CD4-positive, alpha-beta T cell (primary cell): ENCODE measurements around the gene RFWD3. TPM values are rescaled to one million over a fixed set of nuclear protein-coding genes. Genes with fewer than 3 reads are reported as not detected.

Source experiments
- ATAC-seq: fragments of 200-7000 bp; cut with Tn5 transposase; one replicate; pipeline ENCODE4 v1.10.0; 2022; ENCODE audit warnings: mild to moderate bottlenecking; ENCODE audit not compliant: poor library complexity
- CTCF ChIA-PET: fragments of 350-600 bp; sonication (Branson Sonifier 250); formaldehyde crosslinking; loops from one replicate; lab custom pipeline; 2021; ENCODE audit warnings: antibody characterized with exemption, inconsistent platforms; lab: Charles Lee
- POLR2A ChIA-PET: fragments of 350-600 bp; sonication (Branson Sonifier 250); formaldehyde crosslinking; loops from one replicate; lab custom pipeline; 2021; ENCODE audit warnings: antibody characterized with exemption, inconsistent platforms; lab: Charles Lee
- DNase-seq, 14 experiments: peaks; one replicate each; pipeline ENCODE4 v3.0.0-alpha.2; 2013 to 2020; ENCODE audit warnings: mixed read lengths in 2 of 14
- H3K27ac ChIP-seq, 2 donors: one replicate each; pipeline versions ENCODE4 v1.5.1 to v1.7.0; 2013; ENCODE audit warnings: low read length in 2 of 2, low read depth in 1 of 2, mild to moderate bottlenecking in 1 of 2
- H3K27me3 ChIP-seq, 2 experiments: 1 replicate in 1 of 2; 2 replicates in 1 of 2; pipeline versions ENCODE4 v1.6.1 to v1.7.0; 2013; ENCODE audit warnings: low read length in 2 of 2, control low read depth in 1 of 2, mild to moderate bottlenecking in 1 of 2, moderate library complexity in 1 of 2; ENCODE audit not compliant: insufficient read depth in 2 of 2, control insufficient read depth in 1 of 2
- H3K36me3 ChIP-seq: one replicate; pipeline ENCODE4 v1.6.1; 2013; ENCODE audit warnings: low read length, control low read depth; ENCODE audit not compliant: insufficient read depth
- H3K4me1 ChIP-seq: one replicate; pipeline ENCODE4 v1.6.1; 2013; ENCODE audit warnings: low read length, control low read depth; ENCODE audit not compliant: insufficient read depth
- H3K4me3 ChIP-seq: one replicate; pipeline ENCODE4 v1.5.1; 2013; ENCODE audit warnings: mild to moderate bottlenecking, low read length, moderate library complexity
- H3K9me3 ChIP-seq, 2 experiments: 1 replicate in 1 of 2; 2 replicates in 1 of 2; pipeline versions ENCODE4 v1.6.1 to v1.7.0; 2013; ENCODE audit warnings: low read length in 2 of 2, mild to moderate bottlenecking in 2 of 2, control low read depth in 1 of 2, moderate library complexity in 1 of 2; ENCODE audit not compliant: control insufficient read depth in 1 of 2, insufficient read depth in 1 of 2
- H3K27ac Mint-ChIP-seq: one replicate; pipeline ENCODE4 v1.8.0; 2020; ENCODE audit warnings: mixed read lengths
- H3K27me3 Mint-ChIP-seq: one replicate; pipeline ENCODE4 v1.8.0; 2021; ENCODE audit warnings: mixed read lengths
- H3K36me3 Mint-ChIP-seq: one replicate; pipeline ENCODE4 v1.8.0; 2021; ENCODE audit warnings: low read depth, mixed read lengths
- H3K4me1 Mint-ChIP-seq: one replicate; pipeline ENCODE4 v1.8.0; 2021; ENCODE audit warnings: low read depth, mixed read lengths
- H3K4me3 Mint-ChIP-seq: one replicate; pipeline ENCODE4 v1.8.0; 2020; ENCODE audit warnings: mild to moderate bottlenecking, mixed read lengths
- H3K9me3 Mint-ChIP-seq: one replicate; pipeline ENCODE4 v1.8.0; 2020; ENCODE audit warnings: mixed read lengths
- CTCF ChIP-seq: fragments of 200-600 bp; IDR thresholded peaks from one replicate; pipeline ENCODE4 v1.8.0; 2022; ENCODE audit warnings: antibody characterized with exemption, mild to moderate bottlenecking
- intact Hi-C, 2 experiments: fragments of 100-400 bp; cut with DNase I in 1 of 2; cut with micrococcal nuclease in 1 of 2; formaldehyde crosslinking; loops; one replicate each; pipeline versions ENCODE4 v1.15.1 to v1.9.0; 2023 to 2025; cut with DNase I, micrococcal nuclease
- total RNA-seq, 174 experiments: library from RNA in 2 of 174; stranded (reverse) in 2 of 174; gene quantifications; one replicate each; pipeline ENCODE4 v1.2.3 and lab custom pipeline; 2021 to 2026

Gene RFWD3
- total RNA-seq, 2 experiments from 2014 or later = 44.9 to 47.0 TPM

GRCh38 chr16:74633686-74634085, 33.0 kb downstream of the RFWD3 start:
- POLR2A ChIA-PET = no interaction called here

GRCh38 chr16:74627506-74628220, 39.0 kb downstream of the RFWD3 start:
- CTCF ChIA-PET = no interaction called here
- intact Hi-C loops = no loop called here
- H3K27me3 Mint-ChIP-seq = no peaks in the 10 kb centered on the region

More at GRCh38 chr16:74633686-74634085, 33.0 kb downstream of the RFWD3 start:
- no peaks in the 10 kb centered on the region for H3K9me3 Mint-ChIP-seq
- DNase-seq (no peak), ATAC-seq (no peak)
- H3K27ac Mint-ChIP-seq = no peak overlapping the region
- no peak overlapping the region for H3K4me3 Mint-ChIP-seq
- Histone ChIP-seq H3K27me3 (no peaks in the 10 kb centered on the region), H3K36me3 (peaks cover 85% of the 10 kb centered on the region), H3K9me3 (no peaks in the 10 kb centered on the region), H3K27ac (no peak overlapping the region), H3K4me1 (no peaks in the 10 kb centered on the region), H3K4me3 (no peak overlapping the region)
- no peak for TF ChIP-seq CTCF
- no peaks in the 10 kb centered on the region for H3K4me1 Mint-ChIP-seq
- CTCF ChIA-PET = no interaction called here
- peaks cover 80% of the 10 kb centered on the region for H3K36me3 Mint-ChIP-seq
- no peaks in the 10 kb centered on the region for H3K27me3 Mint-ChIP-seq
- intact Hi-C loops = no loop called here

GRCh38 chr16:74626741-74627416, 39.8 kb downstream of the RFWD3 start:
- no peaks in the 10 kb centered on the region for H3K27me3 ChIP-seq
- no peak overlapping the region for H3K27ac ChIP-seq
- POLR2A ChIA-PET = no interaction called here
- DNase-seq (no peak), ATAC-seq (no peak)
- H3K9me3 ChIP-seq = no peaks in the 10 kb centered on the region
- CTCF ChIA-PET = no interaction called here
- H3K36me3 ChIP-seq = peaks cover 95% of the 10 kb centered on the region
- H3K27ac Mint-ChIP-seq = peak overlapping the region; percentile 58
- H3K4me1 ChIP-seq = peaks cover 3% of the 10 kb centered on the region
- no peaks in the 10 kb centered on the region for H3K9me3 Mint-ChIP-seq
- no peak overlapping the region for H3K4me3 ChIP-seq
- no peaks in the 10 kb centered on the region for H3K27me3 Mint-ChIP-seq
- H3K36me3 Mint-ChIP-seq = peaks cover 100% of the 10 kb centered on the region
- intact Hi-C loops = no loop called here
- TF ChIP-seq CTCF = no peak
- no peak overlapping the region for H3K4me3 Mint-ChIP-seq
- peaks cover 11% of the 10 kb centered on the region for H3K4me1 Mint-ChIP-seq

More at GRCh38 chr16:74627506-74628220, 39.0 kb downstream of the RFWD3 start:
- H3K36me3 ChIP-seq = peaks cover 95% of the 10 kb centered on the region
- H3K4me3 Mint-ChIP-seq = no peak overlapping the region
- ATAC-seq = no peak
- POLR2A ChIA-PET = no interaction called here
- no peak overlapping the region for H3K27ac ChIP-seq
- no peak for DNase-seq
- H3K4me1 Mint-ChIP-seq = peaks cover 11% of the 10 kb centered on the region
- H3K27ac Mint-ChIP-seq = peak overlapping the region; percentile 58
- H3K27me3 ChIP-seq = no peaks in the 10 kb centered on the region
- peaks cover 3% of the 10 kb centered on the region for H3K4me1 ChIP-seq
- no peaks in the 10 kb centered on the region for H3K9me3 ChIP-seq
- no peak for TF ChIP-seq CTCF
- no peak overlapping the region for H3K4me3 ChIP-seq
- H3K9me3 Mint-ChIP-seq = no peaks in the 10 kb centered on the region
- H3K36me3 Mint-ChIP-seq = peaks cover 99% of the 10 kb centered on the region
